Thyroid gland (tissue), 4 donors: ENCODE data around the gene MIDN.

ENCODE experiments used
- POLR2A ChIP-seq, 2 donors: fragments of 450-650 bp; IDR thresholded peaks; one replicate each; pipeline ENCODE4 v1.6.1; 2017; ENCODE audit warnings: antibody characterized with exemption in 2 of 2, mild to moderate bottlenecking in 2 of 2, moderate library complexity in 1 of 2
- TF ChIP-seq, protein P1 (sequence below), 6 experiments: fragments of 200-600 bp in 3 of 6; fragments of 450-650 bp in 3 of 6; sonication (generic) in 3 of 6; IDR thresholded peaks; one replicate each; pipeline ENCODE4 v1.5.1; 2016 to 2019; ENCODE audit warnings: antibody characterized with exemption in 6 of 6, mild to moderate bottlenecking in 2 of 6, inconsistent platforms in 1 of 6, moderate library complexity in 1 of 6

DNA sequence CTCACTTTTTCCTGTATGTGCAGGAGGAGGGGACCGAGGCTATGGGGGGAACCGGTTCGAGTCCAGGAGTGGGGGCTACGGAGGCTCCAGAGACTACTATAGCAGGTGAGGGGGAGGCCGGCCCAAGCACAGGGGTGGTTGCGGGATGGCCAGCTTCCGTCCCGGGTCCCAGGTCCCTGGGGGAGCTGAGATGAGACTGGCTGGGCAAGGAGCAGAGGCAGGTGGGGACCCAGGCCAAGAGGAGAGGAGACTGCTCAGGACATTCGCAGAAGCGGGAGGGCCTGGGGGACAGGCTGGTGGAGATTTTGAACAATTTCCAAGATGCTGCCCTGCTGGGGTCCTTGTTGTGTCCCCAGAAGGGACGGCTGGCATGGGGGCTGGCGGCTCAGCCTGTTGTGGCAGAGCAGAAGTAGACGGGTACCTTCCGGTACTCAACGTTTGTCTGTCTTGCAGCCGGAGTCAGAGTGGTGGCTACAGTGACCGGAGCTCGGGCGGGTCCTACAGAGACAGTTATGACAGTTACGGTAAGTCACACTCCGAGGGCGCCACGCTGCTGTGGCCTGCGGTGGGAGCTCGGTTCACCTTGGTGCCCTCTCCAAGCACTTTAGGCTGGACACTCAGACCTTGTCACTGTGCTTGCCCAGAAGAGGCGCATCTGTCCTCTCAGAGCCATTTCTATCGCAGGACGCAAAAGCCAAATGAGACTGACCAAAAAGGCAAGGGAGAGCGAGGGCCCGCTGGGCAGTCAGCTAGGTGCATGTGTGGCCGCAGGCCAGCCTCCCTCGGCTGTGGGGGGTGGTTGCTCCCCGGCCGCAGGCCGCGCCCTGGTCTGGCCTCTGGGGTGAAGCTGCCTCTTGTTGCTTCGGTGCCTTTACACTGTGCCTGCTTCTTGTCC is 23.4 kb downstream of the MIDN start:
- TF ChIP-seq POLR2A (IDR thresholded peaks at IDR 0.05) = no peak
- TF ChIP-seq, protein P1, sequence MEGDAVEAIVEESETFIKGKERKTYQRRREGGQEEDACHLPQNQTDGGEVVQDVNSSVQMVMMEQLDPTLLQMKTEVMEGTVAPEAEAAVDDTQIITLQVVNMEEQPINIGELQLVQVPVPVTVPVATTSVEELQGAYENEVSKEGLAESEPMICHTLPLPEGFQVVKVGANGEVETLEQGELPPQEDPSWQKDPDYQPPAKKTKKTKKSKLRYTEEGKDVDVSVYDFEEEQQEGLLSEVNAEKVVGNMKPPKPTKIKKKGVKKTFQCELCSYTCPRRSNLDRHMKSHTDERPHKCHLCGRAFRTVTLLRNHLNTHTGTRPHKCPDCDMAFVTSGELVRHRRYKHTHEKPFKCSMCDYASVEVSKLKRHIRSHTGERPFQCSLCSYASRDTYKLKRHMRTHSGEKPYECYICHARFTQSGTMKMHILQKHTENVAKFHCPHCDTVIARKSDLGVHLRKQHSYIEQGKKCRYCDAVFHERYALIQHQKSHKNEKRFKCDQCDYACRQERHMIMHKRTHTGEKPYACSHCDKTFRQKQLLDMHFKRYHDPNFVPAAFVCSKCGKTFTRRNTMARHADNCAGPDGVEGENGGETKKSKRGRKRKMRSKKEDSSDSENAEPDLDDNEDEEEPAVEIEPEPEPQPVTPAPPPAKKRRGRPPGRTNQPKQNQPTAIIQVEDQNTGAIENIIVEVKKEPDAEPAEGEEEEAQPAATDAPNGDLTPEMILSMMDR (IDR thresholded peaks at IDR 0.05) = no peak
